ENCODE measurements around the gene ADAMTS2.

Gene ADAMTS2

DNA sequence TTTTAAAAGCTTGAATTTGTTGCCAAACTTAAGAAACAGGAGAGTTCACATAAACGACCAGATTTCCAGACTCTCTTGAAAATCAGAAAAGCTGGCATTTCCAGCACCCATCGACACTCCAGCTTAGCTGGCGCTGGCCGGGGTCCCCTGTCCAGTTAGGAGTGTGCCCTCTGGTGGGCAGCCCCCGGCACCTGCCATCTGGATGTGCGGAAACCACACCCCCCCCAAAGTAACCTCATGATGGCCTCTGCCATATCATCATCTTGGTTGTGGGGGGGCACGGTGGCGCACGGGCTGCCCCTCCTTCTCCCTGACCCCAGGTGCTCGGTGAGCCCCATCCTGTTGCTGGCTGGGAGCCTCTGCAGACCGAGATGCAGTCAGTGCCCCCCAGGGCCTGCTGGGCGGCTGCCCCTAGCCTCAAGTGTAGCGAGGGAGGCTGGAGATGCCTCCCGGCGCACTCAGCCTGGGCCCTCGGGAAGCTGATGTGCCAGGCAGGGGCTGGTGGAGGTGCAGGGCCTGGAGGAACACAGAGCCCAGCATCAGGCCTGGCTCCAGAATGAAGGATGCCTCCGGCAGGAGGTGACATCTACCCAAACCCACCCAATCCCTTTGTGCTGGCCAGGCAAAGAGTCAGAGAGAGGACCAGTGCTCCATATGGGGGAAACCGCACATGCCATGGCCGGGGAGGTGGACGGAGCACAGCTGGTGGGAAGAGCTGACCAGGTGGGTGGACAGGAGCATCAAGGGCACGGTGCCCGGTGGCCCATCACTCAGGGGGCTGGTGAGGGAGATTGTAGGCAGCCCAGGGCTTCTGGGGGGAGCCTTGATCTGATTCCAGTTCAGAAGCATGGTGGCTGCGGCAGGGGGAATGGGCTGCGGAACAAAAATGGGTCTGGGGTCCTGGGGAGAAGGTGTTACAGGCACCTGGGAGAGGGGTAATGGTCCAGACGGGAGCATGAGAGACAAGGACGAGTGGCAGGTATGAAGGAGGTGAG, 70.6 kb downstream of the ADAMTS2 start:
- H3K4me3 ChIP-seq (ENCODE audit: low read length) = no peak overlapping the region
- DNase-seq (ENCODE audit: low read depth, low spot score) = no peak

DNA sequence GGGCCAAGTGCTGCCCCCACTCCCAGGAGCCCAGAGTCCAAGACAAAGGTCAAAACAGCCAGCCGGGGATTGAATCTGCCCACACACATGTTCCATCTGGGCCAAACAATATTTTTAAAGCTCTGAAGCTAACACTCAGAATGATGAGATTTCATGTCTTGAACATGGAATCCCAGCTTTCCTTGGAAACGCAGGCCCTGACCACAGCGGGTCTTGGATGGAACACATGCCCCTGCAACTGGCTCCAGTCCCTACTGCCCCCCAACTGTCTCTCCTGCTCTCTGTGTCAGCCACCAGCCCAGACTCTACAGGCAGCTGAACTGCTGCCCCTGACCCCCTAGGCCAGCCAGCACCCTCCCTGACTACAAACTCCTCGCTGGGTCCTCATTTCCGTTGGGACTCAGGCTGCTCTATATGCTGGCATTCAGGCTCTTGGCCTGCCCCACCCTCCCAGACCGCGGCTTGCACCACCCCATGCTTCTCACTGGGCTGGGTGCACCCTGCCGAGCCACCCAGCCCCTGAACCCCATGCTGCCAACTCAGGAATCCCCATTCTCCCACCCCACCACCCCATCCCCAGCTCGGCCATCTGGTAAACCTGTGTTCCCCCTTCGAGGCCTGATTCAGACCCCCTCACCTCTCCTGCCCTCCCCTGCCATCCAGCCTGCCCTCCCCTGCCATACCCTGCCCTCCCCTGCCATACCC, 71.7 kb downstream of the ADAMTS2 start:
- no peak overlapping the region for H3K4me3 ChIP-seq (ENCODE audit: low read length)
- no peak for DNase-seq (ENCODE audit: low read depth, low spot score)

DNA sequence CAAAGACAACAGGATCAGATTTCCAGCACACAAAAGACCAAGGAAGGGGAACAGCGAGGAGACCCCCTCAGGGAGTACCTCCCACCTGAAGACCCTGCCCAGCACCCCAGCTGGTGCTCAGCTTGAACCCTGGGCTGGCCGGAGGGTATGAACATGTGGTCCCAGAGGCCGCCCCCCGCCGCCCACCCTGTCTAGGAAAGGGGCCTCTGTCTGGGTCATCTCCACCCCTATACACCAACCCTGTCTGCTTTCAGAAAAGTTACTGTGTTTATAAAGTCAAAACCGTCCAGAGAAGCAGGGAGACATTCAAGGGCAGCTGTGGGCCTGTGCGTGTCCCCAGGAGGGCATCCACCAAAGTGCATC, 72.2 kb downstream of the ADAMTS2 start:
- H3K4me3 ChIP-seq (ENCODE audit: low read length) = no peak overlapping the region
- DNase-seq (ENCODE audit: low read depth, low spot score) = no peak

DNA sequence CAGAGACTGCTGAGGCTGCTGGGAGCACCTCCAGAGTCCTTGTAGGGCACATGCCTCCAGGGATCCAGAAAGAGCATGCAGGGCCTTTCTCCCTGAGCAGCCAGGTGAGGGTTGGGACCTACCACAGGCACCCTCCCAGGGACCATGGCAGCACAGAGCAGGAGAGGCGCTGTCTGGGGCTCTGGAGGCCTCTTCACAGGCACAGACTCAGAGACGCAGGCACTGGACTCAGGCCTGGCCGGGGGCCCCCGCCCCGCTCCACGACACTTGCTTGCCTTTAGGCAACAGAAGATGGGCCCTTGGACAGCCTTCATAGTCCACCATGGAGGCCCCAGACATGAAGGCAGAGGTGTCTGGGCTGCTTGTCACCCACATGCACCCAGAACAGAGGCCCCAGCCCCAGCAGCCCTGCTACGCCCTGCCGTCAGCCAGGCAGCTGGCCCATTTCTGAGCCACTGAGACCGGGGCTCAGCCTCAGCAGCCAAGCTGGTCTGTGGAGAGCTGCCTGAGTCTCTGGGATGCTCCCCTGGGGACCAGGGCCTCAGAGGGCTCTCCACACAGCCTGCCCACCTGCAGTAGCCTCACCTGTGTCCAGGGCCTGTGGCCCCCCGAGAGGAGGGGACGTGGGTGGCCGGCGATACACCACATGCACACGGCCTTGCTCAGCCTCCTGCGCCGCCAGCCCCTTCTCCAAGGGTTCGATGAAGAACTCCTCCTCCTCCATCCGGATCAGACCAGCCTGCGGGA, 72.8 kb downstream of the ADAMTS2 start:
- no peak for DNase-seq (ENCODE audit: low read depth, low spot score)
- no peak overlapping the region for H3K4me3 ChIP-seq (ENCODE audit: low read length)

DNA sequence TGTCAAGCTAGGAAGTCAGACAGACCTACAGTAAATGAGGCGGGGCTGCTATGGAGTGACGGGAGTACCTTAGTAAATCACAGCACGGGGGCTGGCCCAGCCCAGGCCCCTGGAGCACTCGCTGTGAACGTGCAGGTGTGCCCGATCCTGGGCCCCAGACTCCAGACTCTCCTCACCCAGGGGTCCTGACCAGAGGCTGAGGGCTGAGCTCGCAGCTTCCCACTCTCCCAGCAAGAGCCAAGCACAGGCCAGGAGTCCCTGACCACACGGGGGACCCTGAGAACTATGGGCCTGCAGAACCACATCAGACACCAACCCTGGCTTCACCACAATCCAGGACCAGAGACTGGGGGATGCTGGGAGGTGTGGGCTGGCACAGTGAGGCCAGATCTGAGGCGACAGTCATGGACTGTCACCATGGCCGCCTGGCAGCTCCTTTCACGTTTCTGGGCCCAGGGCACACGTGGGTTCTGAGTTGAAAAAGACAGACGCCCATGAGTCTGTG, 73.4 kb downstream of the ADAMTS2 start:
- no peak overlapping the region for H3K4me3 ChIP-seq (ENCODE audit: low read length)
- no peak for DNase-seq (ENCODE audit: low read depth, low spot score)

DNA sequence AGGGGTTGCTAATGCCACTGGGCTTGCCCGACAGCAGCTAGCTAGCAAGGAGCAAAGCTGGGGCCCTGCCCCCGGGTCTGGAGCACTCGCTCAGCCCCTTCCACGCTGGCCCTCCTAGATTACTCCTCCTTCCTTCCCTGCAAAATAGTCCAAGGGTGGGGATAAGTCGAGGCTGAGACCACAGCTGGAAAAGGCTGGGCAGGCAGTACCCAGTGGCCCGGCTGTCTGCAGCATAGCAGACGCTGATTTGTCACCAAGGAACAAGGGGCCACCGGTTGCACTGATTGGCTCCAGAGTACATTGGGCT, 73.9 kb downstream of the ADAMTS2 start:
- H3K4me3 ChIP-seq (ENCODE audit: low read length) = no peak overlapping the region
- no peak for DNase-seq (ENCODE audit: low read depth, low spot score)

DNA sequence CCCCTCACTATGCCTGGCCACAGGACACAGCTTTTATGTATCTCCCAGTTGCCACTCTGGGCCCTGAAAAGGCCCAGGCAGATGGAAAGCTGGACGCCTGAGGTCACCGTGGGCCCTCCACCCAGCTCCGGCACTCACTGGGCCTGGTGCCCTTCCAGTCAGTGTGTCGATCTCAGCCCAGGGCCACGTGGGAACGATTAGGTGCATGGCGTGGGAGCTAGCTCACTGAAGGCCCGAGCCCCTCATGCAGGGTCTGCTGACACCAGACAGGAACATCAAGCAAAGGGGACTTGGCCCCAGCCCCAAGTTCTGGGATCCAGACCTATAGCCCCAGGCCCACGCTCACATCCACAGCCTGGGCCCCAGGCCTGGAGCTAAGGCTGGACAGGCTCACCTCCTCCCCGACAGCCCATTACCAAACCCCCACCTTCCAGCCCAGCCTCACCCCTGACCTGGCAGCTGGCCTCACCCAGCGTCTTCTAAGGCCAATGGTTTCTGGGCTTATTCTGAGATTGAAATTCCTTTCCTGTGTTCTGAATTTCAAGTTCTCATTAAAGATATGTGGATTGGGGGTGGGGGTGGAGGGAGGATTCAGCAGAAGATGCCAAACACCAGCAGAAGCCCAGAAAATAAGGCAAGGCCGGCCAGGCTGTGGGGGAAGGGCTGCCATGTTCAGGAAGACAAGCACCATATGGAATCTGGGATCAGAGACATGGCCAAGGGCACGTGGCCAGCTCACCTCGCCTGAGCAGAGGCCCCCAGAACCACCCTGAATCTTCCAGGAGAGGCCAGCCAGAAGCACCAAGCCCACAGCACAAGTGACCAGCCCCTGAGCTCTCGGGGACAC, 74.5 kb downstream of the ADAMTS2 start:
- no peak for DNase-seq (ENCODE audit: low read depth, low spot score)
- H3K4me3 ChIP-seq (ENCODE audit: low read length) = no peak overlapping the region

DNA sequence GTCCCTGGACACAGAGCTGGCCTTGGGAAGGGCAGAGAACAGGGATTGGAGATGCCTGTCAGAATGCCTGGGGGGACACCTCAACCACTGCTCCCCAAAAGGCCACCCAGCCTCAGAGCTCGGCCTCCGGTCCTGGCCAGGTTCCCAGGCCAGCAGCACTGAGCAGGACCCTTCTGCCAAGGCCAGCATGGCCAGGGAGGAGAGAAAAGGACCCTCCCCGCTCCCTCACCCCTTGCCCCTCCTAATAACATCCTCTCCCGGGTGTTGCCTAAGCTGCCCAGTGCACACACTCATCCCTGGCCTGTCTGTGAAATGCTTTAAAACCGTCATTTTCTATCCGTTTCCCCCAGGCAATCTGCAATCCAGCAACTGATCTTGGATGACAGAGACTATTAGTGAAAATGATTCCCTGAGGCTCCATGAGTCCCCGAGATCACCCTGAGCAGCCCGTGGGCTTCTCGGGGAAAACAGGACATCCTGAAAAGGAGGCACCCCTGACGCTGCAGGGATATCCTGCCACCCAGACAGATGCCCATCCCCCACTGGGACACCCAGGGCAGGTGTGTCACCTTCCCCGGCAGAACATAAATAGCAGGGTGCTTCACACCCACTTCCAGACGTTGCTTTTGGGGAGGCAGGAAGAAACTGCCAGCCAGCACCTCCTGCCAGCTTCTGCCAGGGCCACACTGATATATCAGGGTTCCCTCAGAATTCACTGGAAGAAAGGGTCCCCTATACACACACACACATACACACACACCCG, 75.3 kb downstream of the ADAMTS2 start:
- H3K4me3 ChIP-seq (ENCODE audit: low read length) = no peak overlapping the region
- DNase-seq (ENCODE audit: low read depth, low spot score) = no peak

DNA sequence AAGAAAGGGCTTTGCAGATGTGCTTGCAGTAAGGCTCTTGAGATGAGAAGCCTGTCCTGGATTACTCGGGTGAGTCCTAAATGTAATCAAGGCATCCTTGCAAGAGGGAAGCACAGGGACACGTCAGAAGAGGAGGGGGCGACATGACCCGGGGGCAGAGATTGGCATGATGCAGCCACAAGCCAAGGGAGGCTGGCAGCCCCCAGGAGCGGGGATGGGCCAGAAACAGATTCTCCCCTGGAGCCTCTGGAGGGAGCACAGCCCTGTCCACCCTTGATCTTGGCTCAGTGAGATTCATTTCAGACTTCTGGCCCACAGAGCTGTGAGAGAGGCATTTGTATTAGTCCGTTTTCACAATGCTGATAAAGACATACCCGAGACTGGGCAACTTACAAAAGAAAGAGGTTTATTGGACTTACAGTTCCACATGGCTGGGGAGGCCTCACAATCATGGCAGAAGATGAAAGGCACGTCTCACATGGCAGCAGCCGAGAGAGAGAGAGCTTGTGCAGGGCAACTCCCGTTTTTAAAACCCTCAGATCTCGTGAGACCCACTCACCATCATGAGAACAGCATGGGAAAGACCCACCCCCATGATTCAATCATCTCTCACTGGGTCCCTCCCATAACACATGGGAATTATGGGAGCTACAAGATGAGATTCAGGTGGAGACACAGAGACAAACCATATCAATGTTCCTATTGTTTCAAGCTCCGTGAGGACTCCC, 76.1 kb downstream of the ADAMTS2 start:
- no peak overlapping the region for H3K4me3 ChIP-seq (ENCODE audit: low read length)
- DNase-seq (ENCODE audit: low read depth, low spot score) = no peak

DNA sequence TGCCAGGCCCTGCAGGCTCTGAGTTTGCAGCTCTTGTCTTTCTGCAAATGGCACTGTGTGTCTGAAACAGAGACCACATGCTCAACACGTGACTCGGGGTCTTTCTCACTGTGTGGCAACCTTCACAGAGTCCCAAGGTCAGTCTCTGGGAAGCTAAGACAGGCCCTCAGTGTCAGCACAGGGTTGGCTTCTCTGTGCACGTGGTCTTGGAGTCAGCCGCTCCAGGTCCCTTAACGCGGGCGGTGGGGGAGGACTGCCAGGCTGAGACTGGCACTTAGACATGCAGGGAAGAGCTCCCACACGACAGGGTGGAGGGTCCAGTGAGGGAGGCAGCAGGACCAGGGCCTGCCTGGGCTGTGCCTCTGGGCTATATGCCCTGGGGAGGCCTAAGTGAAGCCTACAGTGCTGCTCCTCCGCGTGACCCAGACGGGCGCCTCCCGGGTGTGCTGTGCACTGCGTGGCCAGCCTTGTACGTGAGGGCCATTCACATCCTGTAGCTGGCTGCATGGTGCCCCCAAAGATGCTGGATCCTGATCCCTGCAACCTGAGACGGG, 76.8 kb downstream of the ADAMTS2 start:
- H3K4me3 ChIP-seq (ENCODE audit: low read length) = no peak overlapping the region
- no peak for DNase-seq (ENCODE audit: low read depth, low spot score)

DNA sequence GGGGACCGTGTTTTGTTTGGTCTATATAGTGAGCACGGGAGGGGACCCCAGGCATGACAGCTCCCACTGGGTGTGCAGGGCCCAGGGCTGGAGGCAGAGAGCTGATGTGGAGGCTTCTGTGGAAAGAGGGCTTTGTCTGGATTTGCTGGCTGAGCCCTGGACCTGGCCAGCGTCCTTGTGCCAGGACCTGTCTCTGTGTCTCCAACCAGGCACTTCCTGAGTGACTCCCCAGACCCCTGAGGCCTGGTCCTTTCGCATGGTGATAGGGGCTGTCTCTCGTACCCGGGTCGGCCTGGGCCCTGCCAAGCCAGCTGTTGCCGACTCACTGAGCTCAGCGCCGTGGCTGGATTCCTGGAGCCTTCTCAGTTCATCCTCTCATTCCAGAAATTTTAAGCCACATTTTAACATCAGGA, 77.6 kb downstream of the ADAMTS2 start:
- H3K4me3 ChIP-seq (ENCODE audit: low read length) = no peak overlapping the region
- DNase-seq (ENCODE audit: low read depth, low spot score) = no peak

DNA sequence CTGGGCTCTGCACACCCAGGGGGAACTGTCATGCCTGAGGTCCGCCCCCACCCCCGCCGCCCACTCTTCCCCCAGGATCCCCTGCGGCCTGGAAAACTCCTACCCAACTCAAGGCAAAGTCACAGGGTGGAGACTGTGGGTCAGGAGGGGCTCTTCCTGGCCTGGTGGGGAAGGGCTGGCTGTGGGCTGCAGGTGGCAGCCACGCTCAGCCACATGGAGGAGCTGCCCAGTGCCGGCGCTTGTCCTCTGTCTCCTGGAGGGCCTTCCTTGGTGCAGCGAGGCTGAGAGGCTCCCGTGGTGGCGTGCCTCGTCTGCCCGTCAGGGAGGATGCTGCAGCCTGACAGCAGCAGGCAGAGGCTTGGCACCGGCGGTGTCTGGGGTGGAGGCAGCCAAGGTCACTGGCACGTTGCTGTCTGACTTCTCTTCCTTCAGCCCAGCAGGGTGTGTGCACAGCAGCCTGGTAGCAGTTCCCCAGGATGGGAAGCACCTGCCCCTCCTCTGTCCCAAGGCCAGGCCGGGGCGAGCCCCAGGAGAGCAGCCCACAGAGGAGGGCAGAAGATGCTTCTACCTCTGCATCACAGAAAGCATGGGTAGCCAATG, 78.1 kb downstream of the ADAMTS2 start:
- no peak for DNase-seq (ENCODE audit: low read depth, low spot score)
- no peak overlapping the region for H3K4me3 ChIP-seq (ENCODE audit: low read length)

DNA sequence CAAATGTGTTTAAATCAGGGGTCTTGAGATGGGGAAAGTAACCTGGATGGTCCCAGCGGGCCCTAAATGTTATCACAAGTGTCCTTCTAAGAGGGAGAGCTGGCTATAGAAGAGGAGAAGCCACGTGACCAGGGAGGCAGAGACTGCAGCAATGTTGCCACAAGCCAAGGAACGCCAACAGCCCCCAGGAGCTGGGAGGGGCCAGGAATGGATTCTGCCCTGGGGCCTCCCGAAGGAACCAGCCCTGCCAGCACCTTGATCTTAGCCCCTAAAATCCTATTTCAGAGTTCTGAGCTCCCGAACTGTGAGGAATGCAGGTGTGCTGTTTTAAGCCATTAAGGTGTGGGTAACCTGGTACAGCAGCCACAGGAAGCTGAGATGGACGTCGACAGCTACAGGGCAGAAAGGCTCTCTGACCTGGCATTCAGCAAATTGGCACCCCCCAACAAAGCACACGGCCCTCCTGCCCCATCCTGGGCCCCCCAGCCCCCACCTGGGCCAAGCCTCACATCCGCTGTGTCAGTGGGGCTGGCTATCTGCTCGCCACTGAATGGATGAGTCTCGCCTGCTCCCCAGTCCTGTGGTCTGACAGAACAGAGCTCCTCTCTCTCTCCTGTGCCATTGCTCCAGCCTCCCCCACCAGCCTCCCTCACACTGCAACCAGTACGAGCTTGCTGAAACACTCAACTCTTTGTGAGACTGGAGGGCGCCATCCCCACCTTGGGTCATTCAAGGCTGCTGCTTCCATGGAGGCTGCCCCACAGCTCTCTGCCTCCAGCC, 78.8 kb downstream of the ADAMTS2 start:
- no peak for DNase-seq (ENCODE audit: low read depth, low spot score)
- no peak overlapping the region for H3K4me3 ChIP-seq (ENCODE audit: low read length)

DNA sequence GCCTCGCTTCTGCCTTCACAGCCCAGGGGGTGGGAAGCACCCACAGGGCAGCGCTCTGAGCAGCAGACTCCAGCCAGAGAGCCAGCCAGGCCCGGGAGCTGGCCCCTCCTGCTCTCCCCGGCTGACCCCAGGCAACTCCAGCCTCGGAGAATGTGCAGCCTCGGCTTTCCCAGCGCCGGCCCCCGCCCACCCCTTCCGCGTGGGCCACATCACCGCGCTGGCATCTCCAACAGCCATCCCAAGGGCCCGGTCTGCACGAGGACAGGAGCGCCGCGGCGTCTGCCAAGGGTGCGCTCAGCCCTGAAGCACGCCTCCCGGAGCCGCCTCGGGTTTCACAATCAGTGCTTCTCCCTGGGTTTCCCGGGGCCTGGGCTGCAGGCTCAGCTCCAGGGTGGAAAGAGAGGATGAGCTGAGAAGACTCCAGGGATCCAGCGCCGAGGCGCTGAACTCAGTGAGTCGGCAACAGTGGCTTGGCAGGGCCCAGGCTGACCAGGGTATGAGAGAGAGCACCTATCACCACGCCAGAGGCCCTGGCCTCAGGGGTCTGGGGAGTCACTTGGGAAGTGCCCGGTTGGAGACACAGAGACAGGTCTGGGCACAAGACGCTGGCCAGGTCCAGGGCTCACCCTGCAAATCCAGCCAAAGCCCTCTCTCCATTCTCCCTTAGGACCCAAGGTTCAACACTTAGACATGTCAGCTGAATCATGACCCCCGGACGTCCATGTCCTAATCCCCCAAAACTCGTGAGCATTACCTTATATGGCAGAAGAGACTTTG, 79.6 kb downstream of the ADAMTS2 start:
- DNase-seq (ENCODE audit: low read depth, low spot score) = no peak
- no peak overlapping the region for H3K4me3 ChIP-seq (ENCODE audit: low read length)

DNA sequence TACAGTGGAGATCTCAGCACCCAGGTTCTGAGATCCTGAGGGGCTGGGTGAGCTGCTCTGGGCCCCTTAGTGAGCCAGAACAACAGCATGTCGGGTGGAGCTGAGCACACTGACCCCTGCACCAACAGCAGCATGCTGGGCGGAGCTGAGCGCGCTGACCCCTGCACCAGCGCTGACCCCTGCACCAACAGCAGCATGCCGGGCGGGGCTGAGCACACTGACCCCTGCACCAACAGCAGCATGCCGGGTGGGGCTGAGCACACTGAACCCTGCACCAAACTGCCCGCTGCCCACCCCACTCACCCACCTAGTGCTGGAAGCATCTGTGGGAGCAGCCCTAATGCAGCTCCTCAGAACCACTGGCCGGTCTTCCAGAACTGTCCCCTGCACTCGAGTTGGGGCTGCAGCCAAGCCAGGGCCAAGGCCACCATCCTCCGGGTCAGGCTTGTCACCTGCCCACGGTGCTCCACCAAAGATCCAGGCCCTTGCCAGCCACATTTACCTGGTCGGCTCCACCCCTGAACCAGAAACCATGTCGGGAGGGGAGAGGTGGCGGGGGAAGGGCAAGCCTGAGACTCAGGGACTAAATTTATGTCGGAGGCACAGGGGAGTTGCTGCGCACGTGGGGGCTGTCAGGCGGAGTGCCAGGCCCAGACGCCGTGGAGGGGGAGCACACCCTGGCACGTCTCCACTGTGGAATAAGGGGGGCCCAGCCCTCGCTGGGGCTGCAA, 80.3 kb downstream of the ADAMTS2 start:
- no peak overlapping the region for H3K4me3 ChIP-seq (ENCODE audit: low read length)
- no peak for DNase-seq (ENCODE audit: low read depth, low spot score)
